NOMO-1 treated with DMSO at 0.1 percent for 48 hours (cell line): Measurements from ENCODE around the gene CCDC178.

Experiments used
- DNase-seq: peaks from one replicate; lab custom pipeline; 2025; ENCODE audit not compliant: unreplicated experiment; lab: John Stamatoyannopoulos, UW

Gene CCDC178

DNA sequence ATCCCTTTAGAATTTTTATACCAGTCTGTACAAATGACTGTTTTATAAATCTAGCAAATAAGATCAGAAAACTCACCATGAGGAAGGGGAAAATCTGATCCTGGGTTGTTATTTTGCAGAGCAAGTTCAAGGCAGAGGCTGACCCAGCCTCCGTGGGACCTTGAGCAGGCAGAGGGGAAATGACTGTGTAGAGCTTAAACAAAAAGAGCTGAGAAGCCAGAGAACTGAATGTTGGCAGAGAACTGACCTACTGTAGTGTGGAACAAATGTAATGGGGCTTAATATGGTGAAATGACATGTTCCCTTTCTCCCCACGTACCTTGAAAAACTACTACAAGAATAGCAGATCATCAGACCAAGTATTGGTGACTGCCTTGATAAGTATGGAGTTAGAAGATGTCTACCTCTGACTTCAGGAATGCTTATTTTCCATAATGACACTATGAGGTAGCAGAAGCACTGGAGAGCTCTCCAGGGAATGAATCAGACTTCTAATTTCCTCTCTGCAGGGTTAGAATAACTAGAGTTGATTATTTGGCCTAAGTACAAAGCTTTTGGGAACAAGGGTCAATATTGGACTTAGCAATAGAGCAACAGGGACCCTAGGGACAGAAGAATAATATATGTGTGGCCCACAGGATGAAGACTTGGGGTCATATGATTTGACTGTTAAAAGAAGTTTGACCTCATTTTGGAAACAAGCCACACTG, 304.4 kb downstream of the CCDC178 start:
- DNase-seq, result no peak

DNA sequence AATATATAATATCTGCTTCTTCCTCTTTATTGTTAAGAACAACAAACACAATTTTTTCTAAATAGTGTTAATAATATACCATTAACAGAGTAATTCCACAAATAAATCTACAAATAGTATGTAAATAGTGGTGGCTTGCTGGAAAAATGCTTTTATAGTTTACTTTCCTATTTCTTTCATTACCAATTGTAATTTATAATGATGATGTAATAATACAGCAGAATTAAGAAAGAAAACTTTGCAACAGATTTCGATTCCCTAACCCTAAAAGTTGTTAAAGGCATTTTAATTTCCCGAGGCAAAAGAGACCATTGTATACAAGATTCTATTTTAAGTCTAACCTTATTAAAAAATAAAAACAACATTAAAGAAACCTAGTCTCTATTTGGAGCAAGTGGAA, 307.9 kb downstream of the CCDC178 start:
- DNase-seq, result no peak

DNA sequence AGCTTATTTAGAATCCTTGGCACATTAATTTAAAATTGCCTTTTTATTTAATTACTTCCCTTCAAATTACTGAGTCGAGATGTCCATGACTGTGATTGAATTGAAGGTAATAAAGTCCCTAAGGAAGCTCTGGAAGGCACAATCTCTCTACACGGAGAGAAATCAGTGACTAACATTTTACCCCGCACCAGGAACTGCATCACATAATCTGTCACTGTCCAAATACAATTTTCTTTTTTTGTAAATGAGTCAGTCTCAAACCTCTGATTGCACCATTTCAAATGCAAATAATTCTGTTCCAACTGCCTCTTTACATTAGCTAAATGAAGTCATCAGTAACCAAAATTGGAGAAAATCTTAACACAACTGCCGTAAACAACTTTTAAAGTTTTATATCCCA, 311.9 kb downstream of the CCDC178 start:
- no peak for DNase-seq

DNA sequence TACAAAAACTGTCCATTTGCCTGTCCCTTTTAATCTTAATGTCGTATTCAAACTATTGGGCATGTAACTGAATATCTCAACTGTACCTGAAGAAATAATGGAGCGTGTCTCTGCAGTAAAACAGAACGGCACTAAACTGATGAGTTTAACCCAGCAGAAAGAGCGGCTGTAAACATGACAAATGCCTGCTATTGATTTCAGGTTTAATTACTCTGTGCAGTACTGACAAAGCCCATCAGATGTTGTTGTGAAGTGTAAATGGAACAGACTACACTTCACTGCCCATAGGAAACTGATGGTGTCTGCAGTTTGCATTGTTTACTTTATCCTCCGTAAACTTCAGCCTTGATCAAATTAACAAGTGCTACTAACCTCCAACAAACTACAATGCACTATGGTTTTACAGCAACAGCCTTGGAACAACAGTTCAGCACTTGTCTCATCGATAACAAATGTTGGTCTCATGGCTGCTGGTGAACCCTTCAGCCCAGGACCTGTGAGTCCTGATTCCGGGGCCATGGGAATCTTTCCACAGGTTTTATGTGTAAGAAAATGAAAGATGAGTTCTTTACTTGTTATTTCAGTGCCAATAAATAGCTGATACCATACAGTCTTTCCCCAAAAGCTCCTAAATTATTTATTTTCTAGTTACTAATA, 316.5 kb downstream of the CCDC178 start:
- no peak for DNase-seq

DNA sequence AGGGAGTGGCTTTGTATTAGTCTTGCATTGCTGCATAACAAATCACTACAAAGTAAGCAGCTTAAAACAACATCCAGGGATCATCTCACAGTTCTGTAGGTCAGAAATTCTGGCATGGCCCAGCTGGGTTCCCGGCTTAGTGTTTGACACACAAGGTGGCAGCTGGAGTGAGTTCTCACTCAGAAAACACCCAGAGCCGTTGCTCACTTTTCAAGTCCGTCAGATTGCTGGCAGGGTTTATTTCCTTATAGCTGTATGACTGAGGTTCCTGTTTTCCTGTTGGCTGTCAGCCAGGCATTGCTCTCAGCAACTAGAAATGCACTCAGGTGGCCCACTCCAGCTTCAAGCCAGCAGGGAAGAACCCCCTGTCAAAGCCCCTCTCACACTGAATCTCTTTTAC, 324.1 kb downstream of the CCDC178 start:
- no peak for DNase-seq

DNA sequence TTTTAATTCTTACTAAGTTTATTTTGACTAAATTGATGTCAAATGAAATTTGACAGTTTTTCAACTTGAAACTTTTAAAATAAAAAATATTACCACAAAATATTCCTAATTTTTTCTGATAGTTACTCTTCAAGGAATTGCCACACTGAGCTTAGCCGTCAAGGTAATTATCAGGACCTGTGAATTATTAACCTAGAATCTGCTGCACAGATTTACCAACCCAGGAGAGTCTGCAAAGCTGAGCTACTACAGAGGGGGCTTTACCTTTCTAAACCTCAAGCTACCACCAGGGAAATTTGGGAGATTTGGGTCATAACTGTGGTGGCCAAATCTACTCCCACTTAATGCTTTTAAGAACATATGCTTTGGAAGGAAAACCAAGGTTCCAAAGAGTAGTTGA, 324.6 kb downstream of the CCDC178 start:
- no peak for DNase-seq

DNA sequence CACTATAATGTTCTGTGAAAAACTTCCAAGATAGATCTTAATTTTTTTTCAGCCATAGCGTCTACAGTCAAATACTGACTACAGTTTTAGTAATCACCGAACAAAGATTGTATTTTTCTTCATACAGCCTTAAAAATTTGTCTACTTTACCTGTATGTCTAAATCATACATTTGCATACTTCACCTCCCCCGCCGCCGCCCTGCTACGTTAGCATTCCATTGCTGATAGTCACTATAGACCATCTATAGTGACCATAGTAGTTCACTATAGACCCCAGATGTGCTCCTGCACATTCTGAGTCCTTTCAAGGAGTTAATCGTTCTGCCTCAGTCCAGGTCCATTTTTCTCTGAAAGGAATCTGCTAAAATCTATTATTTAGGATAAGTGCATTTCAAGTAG, 325.0 kb downstream of the CCDC178 start:
- DNase-seq, result no peak

DNA sequence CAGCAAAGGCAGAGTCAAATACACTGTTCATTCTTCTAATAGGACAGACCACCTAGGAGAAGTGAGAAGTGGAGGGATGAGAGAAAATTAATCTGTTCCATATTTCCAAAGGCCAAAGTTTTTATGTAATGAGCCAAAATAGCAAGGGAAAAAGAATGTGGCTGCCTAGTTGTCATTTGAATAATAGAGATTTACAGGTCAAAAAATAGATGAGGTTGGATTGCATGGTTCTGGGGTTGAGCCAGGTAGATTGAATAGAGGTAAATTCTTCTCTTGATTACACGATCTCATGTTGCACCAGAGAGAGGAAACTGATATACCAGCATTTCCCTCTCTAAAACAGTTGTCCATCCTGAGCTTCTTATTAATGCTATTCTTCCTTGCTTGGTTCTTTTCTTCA, 325.8 kb downstream of the CCDC178 start:
- DNase-seq, result no peak

DNA sequence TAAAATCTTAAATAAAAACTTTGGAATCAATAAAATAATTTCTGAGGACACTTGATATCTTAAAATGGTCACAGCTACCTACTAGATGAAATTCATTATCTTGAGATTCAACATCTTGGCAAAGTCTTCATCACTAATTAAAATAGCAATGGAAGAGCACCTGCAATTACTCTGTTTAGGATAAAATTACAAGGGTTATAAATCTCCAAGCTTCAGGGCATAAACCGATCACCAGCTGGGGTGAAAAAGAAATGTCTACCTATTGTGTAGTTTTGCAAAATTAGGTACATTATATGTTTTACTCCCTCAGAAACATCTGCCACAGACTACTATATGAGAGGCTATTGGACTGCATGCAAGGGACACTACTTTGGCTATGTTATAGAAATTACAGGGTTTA, 327.1 kb downstream of the CCDC178 start:
- no peak for DNase-seq

DNA sequence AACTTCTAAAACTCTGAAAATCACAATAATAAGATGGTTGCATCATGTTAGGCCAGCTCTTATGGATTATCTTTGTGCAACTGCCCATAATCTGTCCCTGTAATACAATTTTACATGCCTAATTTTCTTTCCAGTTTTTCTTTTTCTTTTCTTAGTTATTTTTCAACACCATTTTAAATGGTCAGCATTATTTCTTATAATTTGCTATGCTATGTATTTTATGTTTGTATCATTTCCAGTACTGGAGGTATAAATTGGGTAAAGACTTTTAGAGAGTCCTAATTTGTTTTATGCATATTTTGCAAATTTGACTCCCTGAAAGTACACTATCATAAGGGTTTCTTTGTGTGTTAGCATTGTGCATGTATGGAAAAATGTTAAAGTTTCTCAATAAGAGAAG, 333.0 kb downstream of the CCDC178 start:
- no peak for DNase-seq

DNA sequence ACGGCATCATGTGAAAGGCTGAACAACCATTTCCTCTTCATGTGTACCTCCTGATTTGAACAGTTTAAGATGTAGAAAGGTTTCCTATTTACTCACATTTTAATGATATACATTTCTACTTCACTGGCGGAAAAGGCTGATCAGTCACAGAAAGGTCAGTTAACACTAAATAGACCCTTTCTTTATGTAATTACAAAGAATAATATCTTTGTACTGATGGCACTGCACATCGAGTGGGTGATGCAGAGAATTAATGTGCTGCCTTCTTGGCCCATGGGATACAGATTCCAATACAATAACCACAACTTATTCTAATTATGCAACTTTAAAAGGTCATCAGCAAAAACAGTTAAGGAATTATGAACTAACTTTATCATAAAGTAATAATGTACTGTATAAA, 339.2 kb downstream of the CCDC178 start:
- no peak for DNase-seq

DNA sequence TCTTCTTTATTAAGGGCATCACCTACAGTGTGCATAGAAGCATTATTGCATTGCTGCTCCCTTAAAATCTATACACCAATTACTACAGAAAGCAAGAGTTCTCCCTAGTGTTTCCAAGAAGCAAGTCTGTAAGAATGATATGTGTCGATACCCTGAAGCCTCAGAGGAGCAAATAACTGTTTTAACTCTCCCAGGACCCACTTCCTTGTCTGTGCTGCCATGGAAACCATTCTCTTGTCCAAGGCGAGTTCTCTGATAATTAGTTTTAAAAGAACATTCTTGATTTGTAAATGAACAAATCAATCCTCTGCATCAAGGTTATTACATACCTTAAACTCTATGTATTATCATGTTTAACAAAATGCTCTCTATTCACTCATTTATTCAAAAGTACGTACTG, 340.9 kb downstream of the CCDC178 start:
- no peak for DNase-seq

DNA sequence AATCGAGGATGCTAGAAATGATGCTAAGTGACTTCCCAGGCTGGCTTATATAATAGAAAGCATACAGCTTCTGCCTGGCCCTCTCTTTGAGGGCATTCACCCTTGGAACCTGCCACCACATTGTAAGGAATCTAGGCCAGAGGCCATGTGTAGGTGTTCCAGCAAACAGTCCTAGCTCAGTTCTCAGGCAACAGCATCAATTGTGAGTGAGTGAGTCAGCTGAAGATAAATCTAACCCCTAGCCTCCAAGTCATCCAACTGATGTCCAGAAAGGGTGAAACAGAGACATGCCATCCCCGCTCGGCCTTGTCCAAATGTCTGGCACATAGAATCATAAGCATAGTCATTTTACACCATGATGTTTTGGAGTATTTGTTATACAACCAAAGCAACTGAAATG, 343.4 kb downstream of the CCDC178 start:
- no peak for DNase-seq

DNA sequence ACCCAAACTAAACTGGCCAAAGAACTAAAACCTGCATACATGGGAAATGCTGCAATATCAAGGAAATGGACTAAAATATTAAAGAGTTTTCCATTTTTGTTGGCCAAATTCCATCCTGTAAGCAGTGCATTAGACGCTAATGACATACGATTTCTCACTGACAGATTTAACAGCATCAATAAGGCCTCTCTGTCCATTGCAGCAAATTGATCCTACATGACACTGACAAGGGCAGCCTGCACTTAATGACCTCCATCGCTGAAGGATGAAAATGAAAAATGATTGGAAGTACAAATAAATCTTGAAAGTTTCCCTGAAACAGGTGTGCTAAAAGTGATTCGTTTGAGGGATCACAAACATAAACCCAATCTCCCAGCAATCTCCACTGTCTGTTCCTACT, 350.1 kb downstream of the CCDC178 start:
- no peak for DNase-seq

DNA sequence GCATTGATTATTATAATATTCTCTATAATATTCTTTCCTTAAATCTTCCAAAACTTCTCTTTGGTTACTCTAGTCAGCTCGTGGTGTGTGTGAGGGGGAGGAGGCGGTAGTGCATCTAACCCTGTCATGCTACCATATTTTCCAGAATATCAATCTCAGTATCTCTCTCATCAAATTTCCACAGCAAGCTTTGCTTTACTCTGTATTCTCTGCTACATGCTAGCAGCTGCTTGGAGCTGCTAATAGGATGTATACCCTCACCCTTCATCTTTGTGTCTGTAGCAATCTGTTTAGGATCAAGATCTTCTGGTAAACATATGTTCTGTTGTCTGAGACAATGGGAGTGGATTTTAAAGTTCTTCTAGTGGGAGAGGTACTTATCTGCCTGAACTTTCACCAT, 363.9 kb downstream of the CCDC178 start:
- DNase-seq, result no peak

DNA sequence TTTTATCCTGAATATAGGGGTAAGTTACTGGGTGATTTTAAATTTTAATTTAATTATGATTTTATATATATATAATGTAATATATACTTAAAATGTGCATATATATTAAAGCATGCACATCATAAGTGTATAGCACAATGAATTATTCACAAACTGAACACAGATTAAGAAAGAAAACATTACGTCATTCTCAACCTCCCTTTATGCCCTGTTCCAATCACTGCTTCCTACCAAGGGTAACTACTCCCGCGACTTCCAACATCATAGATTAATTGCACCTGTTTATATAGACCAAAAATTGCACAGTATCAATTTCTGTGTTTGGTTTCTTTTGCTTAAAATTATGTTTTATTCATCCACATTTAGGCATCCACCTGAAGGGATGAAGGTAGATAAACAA, 366.4 kb downstream of the CCDC178 start:
- no peak for DNase-seq

DNA sequence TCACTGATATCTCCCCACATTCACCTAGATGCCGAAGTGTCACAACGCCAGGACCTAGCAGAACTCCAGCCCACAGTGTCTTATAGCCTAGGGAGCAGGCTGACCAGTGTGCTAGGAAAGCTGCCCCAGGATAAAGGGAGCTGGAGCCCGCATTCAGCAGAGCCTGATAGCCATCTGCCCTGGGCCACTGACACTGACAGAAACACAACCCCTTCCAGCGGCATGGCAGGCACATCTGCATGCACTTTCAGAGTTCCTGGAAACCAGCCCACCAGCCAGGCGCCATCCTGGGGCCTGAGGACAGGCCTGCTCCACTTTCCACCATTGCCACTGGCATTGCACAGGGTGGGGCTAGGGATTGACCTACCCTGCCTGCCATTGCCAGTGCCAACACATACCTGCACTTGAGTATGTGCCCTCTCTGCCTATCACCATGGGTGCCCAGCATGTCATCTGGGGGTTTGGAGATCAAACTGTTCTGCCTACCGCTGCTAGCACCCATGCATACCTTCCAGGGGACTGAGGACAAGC, 377.6 kb downstream of the CCDC178 start:
- no peak for DNase-seq

DNA sequence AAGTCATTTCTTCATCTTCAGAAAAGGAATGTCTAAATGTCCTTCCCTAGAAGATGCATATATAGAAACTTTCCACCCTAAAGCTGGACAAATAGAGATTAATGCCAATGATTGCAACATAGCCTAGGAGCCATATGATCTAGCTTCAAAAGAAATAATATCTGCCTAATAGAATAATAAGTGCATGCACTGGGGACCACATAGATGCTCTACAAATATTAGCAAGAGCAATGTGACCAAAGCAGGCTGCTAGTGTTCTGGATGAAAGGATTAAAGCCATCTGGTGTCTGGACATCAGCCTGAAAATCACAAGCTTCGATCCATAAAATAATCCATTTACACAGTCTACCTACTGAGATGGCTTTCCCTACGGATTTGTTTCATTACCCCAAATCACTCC, 387.6 kb downstream of the CCDC178 start:
- DNase-seq, result no peak

DNA sequence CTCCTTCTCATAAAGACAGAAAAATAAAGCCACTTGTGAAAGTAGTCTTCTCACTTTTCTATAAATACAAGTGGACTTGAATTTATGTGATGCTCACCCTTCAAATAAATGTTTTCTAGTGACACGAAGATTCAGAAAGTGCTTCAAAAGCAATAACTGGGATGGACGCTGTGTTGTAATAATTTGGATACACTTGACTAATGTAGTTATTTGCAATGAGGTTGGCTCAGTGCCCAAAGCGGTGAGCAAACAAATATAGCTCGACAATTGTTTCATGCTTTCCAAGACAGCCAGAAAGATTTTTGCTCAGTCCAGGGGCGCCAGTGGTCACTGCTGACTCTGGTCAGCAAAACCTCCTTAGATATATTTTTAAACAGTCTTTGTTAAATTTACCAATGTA, 389.1 kb downstream of the CCDC178 start:
- DNase-seq, result no peak

DNA sequence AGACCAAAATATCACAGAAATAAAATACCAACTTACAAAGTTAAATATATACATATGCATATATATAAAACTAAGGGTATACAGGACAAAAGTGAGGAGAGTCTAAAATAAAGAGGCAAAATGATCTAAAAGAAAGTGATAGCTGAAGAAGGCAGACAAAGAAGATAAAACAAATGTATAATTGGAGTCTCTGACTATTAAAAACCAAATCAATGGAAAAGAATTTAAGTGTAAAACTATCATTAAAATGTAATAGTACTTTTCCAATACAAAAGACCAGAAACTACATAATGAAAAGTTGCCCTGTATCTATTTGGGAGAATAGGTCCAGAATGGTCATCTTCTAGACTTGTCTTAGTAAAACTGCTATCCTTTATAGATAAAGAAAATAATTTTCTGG, 400.3 kb downstream of the CCDC178 start:
- DNase-seq, result no peak

DNA sequence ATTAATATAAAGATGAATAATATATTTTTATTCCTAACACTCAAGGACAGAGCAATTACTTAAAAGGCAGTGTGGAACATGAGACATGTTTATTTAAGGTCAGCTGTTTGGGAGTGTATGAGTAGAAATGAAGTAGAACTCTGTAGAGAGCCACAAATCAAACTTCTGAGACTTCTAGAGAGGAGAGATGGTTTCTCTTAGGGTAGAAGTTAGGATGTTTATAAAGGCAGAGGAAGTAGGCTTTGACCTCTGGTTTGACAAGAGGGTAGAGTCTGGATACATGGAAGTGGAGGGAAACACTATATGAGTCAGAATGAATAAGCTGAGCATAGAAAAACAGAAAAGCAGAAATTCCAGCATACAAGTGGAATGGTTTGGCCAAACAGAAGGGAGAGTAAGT, 405.6 kb downstream of the CCDC178 start:
- no peak for DNase-seq

DNA sequence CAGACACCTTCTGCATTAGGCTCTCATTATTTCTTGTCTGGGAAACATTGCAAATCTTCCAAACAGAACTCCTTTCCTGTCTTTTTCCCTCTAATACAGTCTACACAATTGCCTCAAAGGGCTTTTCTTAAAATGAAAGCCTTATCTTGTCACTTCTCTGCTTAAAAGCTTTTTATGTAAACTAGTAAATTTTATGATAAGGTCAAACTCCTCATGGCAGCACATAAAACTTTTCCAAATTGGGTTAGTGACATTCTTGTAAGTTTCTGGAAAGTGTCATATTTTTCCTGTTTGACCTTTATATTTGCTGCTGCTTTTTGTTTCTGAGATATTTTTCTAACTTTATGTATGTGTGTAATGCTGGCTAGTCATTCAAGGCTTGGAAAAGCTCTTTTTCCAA, 406.3 kb downstream of the CCDC178 start:
- no peak for DNase-seq

DNA sequence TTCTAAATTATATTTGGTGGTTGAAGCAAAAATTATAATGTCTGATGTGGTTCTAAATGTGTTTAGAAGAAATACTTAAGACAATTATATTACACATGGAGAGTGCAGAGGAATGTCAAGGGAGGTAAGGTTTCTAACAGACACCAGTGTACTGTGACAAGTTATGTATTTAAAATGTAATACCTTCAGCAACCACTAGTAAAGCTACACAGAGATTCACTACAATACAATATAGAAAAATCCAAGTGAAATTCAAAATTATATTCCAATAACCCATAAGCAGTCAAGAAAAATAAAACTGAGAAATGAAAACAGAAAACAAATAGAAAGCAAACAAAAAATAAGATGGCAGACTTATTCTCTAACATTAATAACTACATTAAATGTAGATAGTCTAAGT, 418.2 kb downstream of the CCDC178 start:
- DNase-seq, result no peak
